Ramos (cell line): ENCODE measurements around the gene ESPN.

ENCODE experiments used
- in situ Hi-C: fragments of 300-500 bp; cut with MboI; formaldehyde crosslinking; loops from one replicate; pipeline ENCODE4 v1.14.3; 2022; ENCODE audit warnings: low sequenced_read_pairs; ENCODE audit not compliant: unreplicated experiment

ESPN gene

DNA sequence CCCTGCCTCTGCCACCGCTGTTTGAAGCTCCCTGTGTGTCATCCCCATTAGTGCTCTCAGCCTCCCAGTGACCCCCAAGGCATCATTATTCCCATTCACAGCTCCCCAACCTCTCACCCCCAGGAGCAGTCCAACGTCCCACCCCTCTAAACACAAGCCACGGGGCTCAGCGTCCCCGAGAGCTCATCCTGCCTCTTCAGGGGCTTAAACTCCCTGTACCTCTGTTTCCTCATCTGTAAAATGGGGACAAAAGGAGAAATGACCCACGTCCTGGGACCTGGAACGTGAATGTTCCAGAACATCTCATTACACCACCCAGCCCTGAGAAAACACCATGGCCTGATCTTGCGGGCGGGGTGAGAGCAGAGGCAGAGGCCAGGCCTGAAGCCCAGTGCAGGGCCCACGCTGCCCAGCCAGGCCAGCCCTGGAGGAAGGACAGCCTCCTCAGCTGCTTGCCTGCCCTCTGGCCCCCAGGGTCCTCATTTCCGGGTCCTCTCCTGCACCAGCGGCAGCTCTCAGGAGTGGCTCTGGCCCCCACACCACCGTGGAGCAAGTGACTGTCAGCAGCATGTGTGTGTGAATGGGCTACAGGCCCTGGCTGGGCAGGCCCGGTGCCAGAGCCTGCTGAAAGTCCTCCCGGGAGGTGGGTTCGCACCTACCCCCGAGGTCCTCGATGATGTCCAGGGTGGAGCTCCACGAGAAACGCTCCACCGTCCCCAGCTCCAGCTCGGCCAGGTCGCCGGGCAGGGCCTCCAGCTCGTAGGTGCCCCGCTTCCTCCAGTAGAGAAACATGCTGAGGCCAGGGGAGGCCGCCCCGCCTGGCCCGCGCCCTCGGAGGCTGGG, 81.0 kb downstream of the ESPN start:
- in situ Hi-C loops: no loop called here

DNA sequence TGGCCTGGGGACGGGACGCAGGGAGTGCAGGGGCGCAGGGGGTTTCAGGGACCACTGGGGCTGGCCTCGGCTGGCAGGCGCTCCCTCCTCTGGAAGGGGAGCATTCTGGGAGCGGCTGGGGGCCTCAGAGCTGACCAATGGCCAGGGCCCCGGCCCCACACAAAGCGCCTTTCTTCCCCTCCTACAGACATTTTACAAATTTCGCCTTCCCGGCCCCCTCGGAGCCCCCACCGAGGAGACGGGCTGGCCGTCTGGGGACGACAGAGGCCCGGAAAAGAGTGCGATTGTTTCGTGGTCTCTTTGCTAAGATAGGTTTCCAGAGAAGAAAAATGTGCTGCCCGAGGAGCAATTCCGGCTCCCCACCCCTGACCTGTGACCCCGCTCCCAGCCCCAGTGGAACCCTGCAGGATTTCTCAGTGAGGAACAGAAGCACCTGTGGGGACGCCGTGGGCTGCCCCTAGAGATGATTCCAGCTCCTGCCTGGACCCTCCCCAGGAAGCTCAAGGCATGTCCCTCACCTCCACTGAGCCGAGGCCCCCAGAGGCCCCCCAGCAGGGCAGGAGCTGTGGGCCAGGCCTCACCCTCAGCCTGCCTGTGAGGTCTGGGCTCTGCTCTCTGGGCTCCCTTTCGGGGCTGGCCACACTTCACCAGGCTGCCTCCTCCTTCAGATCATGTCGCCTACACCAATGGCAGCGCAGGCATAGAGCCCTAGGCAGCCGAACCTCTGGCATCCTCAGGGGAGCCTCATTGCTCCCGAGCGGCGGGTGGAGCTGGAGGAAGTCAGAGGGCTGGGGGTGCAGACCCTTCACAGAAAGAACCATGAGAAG, 81.8 kb downstream of the ESPN start:
- in situ Hi-C loops: no loop called here

DNA sequence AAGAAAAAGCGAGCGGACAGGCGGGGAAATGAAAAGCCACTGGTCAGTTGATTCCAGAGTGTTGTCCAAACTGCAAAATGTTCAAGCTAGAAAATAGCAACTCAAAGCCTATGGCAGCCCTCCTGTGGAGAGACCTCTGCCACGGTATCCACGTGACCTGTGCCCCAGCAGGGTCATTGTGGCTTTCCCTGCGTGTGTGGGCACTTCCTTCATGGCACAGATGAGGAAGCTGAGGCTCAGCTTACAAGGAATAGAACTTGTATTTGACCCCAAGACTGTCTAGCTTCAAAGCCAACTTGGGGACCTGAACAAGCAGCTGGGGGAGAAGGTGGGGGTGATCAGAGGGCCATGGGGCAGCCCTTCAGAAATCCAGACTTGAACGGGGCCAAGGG, 82.5 kb downstream of the ESPN start:
- in situ Hi-C loops: no loop called here

DNA sequence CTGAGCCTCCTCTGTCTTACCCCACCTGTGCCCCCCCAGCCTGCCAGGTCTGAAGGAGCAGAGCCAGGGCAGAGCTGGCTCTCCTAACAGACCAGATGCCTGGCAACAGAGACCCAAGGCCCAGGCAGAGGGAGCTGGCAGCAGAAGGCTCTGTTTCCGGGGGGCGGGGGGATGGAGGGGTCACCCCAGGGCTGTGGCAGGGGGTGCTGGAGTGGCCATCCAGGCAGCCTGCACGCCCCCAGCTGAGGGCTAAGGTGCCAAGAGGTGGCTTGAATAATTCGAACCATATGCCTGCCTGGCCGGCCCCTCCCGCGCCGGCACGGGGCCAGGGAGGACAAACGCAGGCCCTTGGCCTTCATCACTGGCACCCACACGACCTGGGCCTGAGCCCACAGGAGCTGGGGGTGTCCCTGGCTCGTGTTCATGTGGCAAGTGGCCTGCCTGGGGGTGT, 82.9 kb downstream of the ESPN start:
- in situ Hi-C loops: no loop called here

DNA sequence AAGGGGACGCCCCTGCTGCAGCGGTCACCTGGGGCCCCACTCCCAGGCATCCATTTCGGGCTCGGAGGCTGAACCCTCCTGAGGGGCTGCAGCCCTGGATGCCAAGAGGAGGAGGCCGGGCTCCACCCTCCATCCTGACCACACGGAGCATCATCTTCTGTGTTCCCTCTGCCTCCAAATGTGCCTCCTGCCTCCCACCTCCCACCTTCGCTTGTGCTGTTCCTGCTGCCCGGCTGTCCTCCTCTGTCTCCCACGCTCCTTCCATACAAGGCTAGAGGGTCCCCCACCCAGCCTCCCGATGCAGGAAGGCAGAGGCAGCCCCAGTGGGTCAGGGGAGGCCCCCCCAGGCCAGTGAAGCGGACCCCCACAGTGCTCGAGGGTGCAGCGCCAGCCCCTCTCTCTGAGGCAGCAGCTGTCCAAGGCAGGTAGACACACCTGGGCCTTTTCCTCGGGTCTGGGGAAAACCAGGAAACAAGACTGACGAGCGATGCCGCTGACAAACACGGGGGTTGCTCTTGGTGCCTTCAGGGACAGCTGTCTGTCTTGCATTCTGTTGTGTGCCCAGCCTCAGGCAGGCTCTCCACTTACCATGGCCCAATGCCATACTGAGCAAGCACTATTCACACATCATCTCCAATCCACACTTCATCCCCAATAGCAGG, 83.7 kb downstream of the ESPN start:
- in situ Hi-C loops: no loop called here

DNA sequence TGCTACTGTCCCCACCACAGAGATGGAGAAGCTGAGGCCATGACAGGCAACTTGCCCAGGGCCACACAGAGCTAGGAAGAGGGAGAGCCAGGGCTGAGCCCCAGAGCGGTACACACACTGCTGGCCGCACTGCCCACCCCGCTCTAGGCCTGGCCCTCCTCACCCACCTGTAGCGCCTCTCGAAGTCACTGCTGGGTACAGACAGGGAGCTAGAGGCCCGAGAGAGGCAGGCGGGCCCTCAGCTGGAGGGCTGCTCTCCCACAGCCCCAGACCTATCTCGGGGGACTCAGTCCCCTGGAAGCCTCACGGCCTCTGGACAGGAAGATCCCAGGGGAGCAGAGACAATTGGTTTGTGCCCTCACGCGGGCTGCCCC, 84.2 kb downstream of the ESPN start:
- in situ Hi-C loops: no loop called here

DNA sequence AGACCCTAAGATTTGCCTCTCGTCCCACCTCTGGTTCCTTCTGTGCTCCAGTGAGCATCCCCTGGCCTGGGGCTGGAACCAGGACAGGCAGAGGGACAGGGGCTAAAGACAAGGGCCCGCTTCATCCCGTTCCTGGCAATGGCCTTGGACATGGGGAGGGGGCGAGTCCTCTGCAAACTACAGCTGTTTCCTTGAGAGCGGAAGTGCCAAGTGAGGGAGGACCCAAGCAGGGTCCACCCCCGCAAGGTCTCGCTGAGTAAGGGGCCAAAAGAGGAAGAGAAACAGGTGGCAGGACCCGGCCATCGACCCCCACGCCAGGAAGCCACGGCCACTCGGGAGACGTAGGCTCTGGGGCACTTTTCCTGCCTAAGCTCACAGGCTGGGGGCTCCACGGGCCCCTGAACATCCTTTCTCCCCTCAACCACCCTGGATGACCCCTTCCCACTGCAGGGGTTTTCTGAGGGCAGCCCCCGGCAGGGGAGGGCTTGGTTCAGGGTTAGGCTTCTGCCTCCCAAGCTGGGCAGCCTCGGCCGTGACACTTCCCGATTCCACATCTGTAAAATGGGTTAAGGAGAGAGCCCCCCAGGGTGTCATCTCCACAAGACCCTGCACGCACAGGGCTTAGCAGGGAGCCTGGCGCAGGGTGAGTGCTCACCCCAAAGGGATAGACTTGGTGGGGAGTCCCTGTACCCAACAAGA, 84.8 kb downstream of the ESPN start:
- in situ Hi-C loops: no loop called here

DNA sequence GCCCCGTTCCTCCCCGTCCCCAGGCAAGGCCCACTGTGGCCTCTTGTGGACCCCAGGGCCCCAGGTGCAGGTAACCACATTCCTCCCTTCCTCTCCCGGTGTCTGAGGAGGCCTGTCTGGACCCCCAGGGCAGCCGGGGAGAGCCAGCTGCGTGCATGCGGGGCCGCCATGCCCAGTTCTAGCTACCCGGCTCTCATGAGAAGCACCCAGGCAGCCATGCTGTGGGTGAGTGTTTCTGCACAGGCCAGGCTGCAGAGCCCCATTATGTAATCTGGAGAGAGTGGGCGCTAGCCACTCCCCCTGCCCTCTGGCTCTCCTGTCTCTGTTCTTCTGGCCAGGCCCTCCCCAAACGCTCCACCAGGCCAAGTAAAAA, 85.3 kb downstream of the ESPN start:
- in situ Hi-C loops: no loop called here

DNA sequence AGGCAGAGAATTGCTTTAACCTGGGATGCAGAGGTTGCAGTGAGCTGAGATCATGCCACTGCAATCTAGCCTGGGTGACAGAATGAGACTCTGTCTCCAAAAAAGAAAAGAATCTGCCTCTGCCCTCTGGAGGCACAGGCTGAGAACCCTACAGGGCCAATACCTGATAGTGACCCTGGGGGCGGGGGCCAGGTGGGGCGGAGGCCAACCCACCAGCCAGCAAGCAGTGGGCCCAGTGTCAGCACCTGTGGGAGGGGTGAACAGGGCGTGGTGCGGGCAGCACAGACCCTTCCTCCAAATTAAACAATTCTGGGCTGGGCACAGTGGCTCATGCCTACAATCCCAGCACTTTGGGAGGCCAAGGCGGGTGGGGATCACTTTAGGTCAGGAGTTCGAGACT, 85.9 kb downstream of the ESPN start:
- in situ Hi-C loops: no loop called here
